Transverse colon (tissue), 4 donors: ENCODE measurements around the gene GRAMD2B.

ENCODE experiments used
- POLR2A ChIP-seq: fragments of 450-650 bp; IDR thresholded peaks from one replicate; pipeline ENCODE4 v1.6.1; 2016; ENCODE audit warnings: antibody characterized with exemption, mild to moderate bottlenecking, moderate library complexity
- POLR2AphosphoS5 ChIP-seq, 3 donors: sonication (generic); formaldehyde crosslinking; IDR thresholded peaks; one replicate each; pipeline ENCODE4 v1.6.1; 2016; ENCODE audit warnings: antibody characterized with exemption in 3 of 3
- TF ChIP-seq, protein P1 (sequence below), 5 experiments: fragments of 200-600 bp in 3 of 5; fragments of 450-650 bp in 2 of 5; sonication (generic) in 3 of 5; IDR thresholded peaks; 1 replicate in 2 of 5; 2 replicates in 3 of 5; pipeline ENCODE4 v1.5.1; 2016 to 2017; ENCODE audit warnings: antibody characterized with exemption in 5 of 5, inconsistent platforms in 3 of 5, mild to moderate bottlenecking in 2 of 5, moderate library complexity in 1 of 5

DNA sequence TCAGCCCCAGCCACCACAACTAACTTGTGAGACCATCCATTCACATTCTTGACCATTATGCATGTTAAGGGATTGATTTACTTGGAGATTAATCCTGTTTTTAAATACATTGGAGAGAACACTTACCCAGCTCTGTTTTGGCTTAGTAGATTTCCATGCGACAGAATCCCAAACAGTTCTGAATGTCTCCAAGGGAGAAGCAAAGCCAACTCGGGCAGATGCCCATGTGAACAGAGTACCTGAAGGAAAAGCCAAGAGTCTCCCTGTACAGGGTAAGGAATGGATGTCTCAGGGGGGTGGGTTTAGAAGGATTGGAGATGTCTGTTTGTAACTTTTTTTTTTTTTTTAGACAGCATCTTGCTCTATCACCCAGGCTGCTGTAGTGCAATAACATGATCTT lies 61.0 kb downstream of the GRAMD2B start:
- TF ChIP-seq, protein P1, sequence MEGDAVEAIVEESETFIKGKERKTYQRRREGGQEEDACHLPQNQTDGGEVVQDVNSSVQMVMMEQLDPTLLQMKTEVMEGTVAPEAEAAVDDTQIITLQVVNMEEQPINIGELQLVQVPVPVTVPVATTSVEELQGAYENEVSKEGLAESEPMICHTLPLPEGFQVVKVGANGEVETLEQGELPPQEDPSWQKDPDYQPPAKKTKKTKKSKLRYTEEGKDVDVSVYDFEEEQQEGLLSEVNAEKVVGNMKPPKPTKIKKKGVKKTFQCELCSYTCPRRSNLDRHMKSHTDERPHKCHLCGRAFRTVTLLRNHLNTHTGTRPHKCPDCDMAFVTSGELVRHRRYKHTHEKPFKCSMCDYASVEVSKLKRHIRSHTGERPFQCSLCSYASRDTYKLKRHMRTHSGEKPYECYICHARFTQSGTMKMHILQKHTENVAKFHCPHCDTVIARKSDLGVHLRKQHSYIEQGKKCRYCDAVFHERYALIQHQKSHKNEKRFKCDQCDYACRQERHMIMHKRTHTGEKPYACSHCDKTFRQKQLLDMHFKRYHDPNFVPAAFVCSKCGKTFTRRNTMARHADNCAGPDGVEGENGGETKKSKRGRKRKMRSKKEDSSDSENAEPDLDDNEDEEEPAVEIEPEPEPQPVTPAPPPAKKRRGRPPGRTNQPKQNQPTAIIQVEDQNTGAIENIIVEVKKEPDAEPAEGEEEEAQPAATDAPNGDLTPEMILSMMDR (IDR thresholded peaks at IDR 0.05), result no peak
- TF ChIP-seq POLR2AphosphoS5 (IDR thresholded peaks at IDR 0.05), result no peak
- TF ChIP-seq POLR2A, result no peak
